ENCODE results near the gene RAB39A.
"Not testable (repeated sequence)": the region's sequence is repeated elsewhere in the genome, so short reads cannot be mapped to it uniquely, and the experiment has no call there.

The RAB39A gene, protein sequence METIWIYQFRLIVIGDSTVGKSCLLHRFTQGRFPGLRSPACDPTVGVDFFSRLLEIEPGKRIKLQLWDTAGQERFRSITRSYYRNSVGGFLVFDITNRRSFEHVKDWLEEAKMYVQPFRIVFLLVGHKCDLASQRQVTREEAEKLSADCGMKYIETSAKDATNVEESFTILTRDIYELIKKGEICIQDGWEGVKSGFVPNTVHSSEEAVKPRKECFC
- total RNA-seq: 0 to 0.42 (median 0.05) reads per million in 3 experiments

DNA sequence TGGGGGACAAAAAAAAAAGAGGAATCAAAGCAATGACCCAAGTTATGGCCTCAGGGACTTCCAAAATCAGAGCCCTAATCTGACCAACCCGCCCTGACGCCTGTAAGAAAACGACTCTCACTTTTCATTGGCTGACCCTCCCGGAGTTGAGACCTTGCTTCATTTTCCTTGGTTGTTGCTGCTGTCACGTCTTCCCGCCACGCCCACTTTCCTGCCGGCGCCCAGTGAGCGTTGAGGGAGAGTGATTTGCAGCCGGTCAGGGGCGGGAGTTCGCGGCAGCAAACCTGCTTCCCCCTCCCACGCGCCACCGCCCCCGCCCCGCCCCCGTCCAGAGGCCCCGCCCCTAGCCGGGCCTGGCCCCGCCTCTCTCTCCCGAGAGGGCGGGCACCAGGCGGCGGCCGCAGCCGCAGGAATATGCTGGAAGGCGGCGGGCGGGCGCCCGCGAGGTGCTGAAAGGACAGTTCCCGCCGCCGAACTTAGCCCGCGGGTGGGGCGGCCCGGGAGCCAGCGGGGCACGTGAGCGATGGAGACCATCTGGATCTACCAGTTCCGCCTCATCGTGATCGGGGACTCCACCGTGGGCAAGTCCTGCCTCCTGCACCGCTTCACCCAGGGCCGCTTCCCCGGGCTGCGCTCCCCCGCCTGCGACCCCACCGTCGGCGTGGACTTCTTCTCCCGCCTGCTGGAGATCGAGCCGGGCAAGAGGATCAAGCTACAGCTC, at the start of gene RAB39A:
RAB39A (plus strand) TSS at position 403 of the 721 bp plus-strand sequence; CDS start at position 524, 121 bp downstream.
- DNase-seq: peak; percentile 72

DNA sequence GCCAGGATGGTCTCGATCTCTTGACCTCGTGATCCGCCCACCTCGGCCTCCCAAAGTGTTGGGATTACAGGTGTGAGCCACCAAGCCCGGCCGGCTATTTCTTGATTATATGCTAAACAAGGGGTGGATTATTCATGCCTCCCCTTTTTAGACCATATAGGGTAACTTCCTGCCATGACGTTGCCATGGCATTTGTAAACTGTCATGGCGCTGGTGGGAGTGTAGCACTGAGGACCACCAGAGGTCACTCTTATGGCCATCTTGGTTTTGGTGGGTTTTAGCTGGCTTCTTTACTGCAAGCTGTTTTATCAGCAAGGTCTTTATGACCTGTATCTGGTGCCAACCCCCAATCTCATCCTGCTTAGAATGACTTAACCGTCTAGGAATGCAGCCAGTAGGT, 46.8 kb upstream of the RAB39A start:
- not testable (repeated sequence) for DNase-seq

DNA sequence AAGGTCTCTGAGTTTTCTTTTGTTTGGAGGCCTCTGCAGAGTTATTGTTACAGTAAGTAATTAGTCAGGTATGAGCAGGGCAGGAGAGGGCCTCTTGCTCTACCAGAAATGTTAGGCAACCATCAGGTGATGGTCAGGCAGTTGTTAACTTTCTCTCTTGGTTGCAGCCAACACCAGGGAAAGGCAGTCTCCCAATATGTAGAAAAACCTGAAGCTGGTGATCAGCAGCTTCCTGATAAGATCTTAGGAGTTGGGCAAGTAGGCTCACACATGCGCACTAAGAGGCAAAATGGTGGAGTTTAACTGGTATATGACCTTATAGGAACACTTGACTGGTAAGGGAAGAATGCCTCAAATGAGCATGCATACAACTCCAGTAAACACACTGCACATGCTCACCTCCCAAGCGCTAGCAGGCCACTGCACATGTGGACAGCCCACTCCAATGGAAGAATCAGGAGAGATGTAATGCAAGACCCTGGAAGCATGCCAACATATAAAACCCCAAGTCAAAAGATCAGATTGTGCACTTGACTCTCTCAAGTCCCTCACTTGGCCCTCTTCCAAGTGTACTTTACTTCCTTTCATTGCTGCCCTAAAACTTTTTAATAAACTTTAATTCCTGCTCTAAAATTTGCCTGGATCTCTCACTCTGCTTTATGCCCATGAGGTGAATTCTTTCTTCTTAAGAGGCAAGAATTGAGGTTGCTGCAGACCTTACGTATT, 46.0 kb upstream of the RAB39A start:
- no peak for DNase-seq

DNA sequence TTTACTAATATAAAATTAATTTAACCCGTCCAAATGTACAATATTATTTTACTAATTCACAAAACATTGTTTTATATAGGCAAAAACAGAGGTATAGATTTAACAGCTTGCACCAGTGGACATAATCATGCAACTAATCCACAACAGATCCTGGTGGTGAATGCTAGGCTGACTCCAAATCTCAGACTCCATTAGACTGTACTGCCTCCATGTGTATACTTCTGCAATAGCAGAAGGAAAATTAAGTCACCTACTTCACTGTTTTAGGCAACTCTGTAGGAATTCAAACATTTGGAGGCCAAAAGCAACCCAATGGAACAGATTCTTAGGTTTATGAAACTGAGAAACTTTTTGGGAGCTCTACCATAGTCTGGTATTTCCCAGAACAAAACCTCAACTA, 30.0 kb upstream of the RAB39A start:
- no peak for DNase-seq

DNA sequence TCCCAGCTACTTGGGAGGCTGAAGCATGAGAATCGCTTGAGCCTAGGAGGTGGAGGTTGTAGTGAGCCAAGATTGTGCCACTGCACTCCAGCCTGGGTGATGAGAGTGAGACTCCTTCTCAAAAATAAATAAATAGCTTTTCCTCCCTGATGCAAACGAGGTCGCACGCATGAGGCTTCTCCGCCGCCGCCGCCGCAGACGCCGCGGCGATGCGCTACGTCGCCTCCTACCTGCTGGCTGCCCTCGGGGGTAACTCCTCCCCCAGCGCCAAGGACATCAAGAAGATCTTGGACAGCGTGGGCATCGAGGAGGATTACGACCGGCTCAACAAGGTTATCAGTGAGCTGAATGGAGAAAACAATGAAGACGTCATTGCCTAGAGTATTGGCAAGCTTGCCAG, 20.0 kb upstream of the RAB39A start:
- DNase-seq: no peak

DNA sequence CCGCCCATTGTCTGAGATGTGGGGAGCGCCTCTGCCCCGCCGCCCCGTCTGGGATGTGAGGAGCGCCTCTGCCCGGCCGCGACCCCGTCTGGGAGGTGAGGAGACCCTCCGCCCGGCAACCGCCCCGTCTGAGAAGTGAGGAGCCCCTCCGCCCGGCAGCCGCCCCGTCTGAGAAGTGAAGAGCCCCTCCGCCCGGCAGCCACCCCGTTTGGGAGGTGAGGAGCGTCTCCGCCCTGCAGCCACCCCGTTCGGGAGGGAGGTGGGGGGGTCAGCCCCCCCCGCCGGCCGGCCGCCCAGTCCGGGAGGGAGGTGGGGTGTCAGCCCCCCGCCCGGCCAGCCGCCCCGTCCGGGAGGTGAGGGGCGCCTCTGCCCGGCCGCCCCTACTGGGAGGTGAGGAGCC, 15.8 kb upstream of the RAB39A start:
- not testable (repeated sequence) for DNase-seq

DNA sequence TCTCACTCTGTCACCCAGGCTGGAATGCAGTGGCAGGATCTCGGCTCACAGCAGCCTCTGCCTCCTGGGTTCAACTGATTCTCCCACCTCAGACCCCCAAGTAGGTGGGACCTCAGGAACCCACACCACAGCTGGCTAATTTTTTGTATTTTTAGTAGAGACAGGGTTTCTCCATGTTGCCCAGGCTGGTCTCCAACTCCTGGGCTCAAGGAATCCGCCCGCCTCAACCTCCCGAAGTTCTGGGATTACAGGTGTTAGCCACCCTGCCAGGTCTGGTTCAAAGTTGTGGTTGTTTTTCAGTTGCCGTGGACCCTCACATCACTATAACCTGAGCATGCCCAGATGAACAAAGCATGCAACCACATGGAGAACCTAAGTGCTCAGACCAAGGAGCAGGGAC, 13.0 kb upstream of the RAB39A start:
- DNase-seq: no peak

DNA sequence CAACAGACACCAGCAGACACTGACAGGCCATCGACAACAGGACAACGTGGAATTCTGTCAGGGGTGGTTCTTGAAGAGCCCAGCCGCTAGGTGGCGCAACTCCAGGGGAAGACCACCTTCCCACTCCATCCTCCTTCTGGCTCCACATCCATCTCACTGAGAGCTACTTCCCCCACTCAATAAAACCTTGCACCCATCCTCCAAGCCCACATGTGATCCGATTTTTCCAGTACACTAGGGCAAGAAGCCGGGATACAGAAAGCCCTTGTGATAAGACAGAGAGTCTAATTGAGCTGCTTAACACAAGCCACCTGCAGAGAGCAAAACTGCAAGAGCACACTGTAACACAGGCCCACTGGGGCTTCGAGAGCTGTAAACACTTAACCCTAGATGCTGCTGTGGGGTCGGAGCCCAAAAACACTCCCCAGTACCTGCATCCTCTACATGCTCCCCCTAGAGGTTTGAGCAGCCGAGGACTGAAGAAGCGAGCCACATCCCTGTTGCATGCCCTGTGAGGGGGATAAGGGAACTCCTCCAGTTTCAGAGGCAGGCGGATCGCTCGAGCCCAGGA, 11.5 kb upstream of the RAB39A start:
- DNase-seq: no peak

DNA sequence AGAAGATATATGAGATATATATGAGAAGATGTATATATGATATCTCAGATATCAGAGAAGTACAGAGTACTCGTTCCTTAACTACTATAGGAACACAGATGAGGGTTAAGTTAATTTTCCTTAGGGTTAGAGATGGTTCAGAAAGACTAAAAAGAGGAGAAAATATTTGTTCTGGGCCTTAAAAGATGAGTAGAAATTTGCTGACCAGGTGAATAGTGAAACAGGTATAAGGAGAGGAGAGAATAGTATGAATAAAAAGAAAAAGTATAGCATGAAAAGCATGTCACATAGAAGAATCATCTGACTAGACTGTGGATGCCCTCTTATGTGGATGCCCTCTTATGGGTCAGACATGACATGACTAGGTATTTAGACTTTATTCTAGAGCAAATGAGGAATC, 6.3 kb upstream of the RAB39A start:
- DNase-seq: no peak

DNA sequence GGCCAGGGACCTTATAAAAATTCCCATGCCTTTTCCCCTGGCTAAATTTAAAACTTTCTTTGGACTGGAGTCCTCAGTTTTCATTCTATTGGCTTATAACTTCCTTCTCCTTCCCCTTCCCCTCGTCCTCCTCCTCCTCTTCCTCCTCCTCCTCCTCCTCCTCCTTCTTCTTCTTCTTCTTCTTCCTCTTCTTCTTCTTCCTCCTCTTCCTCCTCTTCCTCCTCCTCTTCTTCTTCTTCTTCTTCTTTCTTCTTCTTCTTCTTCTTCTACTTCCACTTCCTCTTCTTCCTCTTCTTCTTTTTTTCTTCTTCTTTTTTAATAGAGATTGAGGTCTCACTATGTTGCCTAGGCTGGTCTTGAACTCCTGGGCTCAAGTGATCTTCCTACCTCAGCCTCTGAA, 4.7 kb upstream of the RAB39A start:
- not testable (repeated sequence) for DNase-seq

DNA sequence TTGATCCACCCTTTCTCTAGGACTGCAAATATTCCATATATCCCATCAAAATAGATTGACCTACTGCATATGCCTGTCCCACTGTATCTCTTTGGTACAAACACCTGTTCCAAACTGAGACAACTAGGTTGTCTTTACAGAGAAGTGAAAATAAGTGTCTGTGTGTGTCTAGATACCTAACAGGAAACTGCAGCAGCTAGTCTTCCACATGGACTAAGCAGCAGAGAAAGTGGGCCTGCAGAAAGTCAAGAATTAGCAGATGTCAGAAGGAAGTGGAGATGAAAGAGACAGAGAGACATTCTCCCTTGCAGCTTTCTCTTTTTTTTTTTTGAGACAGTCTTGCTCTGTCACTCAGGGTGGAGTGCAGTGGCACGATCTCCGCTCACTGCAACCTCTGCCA, 3.9 kb upstream of the RAB39A start:
- no peak for DNase-seq

DNA sequence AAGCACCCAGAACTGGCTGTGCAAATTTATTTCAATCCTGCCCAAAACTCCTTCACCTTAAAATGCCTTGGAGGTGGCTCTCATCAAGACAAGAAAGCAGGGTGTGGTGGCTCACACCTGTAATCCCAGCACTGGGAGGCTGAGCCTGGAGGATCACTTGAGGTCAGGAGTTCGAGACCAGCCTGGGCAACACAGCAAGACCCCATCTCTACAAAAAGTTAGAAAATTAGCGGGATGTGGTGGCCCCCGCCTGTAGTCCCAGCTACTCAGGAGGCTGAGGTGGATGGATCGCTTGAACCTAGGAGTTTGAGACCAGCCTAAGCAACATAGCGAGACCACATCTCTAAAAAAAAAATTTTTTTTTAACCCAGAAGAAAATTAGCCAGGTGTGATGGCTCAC, 689 bp upstream of the RAB39A start:
- no peak for DNase-seq

DNA sequence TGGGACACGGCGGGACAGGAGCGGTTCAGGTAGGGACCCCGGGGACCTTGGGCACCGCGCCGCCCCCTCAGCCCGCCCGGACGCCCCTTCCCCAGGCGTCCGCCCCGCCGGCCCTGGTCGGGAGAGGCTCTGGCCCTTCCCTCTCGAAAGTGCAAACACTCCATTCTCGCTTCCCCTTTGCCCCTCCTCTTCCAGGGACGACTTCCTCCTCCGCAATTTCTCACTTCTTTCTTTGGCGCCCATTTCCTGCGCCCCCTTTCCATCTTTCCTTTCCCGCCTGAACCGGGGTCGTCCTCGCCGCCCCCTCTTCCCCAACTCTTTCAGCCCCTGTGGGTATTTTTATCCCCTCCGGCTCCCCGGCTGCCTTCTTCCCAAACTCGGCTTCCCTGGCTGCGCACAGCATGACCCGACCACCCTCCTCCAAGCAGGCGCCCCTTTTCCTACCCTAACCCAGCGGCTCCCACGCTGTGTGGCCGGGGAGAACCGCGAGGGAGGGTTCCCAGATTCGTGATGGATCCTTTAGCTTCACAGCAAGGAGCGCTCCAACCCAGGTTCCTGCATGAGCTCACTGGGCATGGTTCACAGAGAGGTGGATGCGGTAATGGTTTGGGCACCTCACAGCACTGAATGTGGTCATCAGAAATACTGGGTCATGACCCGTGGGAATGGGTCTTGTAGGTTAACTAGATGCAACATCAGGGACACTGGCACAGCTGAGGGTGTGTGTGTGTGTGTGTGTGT, 689 bp downstream of the RAB39A start:
- no peak for DNase-seq

DNA sequence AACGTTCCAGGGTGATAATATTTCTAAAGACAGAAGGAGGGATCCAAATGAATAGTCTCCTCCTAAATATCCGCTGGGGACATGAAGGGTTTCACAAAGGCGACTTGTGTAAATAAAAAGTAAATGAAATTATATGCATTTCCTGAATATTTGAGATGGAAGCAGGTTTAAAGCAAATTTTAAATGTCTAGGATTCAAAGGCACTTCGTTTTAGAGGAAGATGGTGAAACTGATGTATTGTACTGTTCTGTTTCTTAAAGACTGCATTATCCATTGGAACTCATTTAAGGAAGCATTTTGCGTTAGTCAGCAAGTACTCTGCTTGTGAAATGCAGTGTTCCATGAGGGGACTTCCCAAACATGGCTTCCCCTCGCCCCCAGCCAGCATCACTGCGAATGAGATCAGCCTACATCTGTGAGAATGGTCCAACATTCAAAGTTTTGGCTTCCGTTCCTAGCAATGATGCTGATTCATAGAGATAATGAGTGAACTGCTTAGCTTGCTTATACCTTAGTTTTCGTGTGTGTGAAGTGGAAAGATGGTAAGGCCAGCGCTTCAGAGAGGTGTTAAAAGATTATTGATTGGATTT, 1.5 kb downstream of the RAB39A start:
- no peak for DNase-seq

DNA sequence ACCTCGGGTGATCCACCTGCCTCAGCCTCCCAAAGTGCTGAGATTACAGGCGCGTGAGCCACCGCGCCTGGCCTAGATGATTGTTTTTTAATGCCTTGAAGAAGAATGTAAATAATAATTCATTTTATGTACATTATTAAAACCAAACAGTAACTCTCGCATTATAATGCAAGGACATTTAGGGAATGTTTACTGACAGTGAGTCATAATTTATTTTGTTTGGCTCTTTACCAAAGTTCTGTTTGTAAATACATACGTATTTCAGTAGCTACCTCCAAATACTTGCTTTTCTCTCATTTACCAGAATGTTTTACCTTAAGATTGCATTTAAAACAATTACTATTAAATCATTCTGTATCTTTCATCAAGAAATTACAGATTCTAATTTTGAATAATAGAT, 3.0 kb downstream of the RAB39A start:
- no peak for DNase-seq

DNA sequence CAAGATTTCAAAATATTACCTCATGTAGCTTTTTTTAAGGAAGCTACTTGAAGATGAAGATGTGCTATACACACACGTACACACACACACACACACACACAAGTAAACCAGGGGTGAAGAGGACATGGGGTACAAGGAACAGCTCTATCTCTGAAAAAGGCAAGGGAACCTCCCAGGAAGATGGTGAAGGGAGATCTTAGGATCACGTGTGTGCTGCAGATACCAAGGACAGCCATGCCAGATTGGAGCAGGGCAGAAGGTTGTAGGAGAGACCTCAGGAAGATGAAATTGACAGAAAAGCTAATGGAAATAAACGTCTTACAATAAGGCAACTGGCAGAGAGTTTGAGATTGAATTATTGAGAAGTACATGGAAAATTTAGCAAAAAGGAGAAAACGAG, 19.7 kb downstream of the RAB39A start:
- DNase-seq: no peak

DNA sequence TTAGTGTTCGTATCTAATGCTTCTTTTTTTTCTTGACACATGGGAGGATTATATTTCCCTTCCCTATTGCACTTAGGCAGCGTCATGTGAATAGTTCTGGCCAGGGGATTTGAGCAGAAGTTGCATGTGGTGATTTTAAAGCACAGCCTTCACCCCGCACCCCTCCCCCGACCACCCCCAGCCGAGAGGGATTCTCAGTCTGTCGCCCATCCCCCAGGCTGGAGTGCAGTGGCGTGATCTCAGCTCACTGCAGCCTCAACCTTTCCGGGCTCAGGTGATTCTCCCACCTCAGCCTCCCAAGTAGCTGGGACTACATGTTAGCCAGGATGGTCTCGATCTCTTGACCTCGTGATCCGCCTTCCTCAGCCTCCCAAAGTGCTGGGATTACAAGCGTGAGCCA, 20.1 kb downstream of the RAB39A start:
- not testable (repeated sequence) for DNase-seq

DNA sequence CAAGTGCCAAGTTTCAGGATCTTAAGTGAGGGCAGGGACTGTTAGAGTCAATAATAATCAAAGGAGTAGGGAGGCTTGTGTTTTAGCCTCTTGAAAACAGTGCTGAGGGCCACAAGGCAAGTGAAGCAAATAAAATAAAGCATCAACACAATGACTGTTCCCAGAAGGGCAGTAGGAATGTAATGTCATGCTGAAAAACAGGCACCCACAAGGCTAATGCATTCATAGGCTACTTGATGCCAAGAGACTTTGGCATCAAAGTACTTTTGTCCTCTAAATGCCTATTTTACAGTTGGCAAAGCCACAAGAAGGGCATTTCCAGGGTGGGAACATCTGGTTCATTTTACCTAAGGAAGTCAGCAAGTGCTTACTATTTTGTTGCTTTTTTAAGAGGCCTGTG, 22.9 kb downstream of the RAB39A start:
- no peak for DNase-seq

DNA sequence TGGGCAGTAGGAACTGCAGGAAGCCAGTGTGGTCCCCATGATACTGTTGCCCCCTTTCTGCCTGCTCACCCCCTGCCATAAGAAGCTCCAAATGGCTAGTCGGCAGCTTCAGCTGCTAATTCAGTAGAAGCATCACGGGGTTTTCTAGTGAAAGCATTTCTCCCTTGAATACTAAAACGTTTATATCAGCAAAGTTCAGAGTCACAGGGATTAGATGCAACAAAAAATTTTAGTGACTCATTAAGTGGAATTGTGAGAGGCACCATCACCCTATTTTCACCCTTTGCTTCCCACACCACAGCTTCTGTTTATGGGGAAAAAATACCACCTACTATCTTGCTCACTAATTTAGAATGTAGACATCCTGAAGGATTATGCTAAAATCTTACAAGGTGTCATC, 25.2 kb downstream of the RAB39A start:
- DNase-seq: no peak

DNA sequence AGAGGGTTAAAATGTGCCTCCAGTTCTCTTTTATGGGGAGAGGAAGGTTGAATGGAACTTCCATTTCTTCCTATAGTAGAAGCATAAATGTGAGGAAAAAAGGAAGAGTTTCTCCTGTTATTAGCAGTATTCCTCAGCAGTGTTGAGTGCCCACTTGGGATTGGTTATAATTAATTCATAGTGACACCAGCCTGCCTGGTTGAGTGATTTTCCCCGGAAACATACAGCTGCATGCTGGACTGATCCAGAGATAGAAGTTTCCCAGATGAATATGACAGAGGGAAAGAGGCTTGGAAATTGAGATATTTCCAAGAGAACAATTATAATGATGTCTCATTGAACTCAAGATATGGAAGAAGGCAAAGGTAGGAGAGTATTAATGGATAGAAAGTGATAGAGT, 28.3 kb downstream of the RAB39A start:
- DNase-seq: no peak

DNA sequence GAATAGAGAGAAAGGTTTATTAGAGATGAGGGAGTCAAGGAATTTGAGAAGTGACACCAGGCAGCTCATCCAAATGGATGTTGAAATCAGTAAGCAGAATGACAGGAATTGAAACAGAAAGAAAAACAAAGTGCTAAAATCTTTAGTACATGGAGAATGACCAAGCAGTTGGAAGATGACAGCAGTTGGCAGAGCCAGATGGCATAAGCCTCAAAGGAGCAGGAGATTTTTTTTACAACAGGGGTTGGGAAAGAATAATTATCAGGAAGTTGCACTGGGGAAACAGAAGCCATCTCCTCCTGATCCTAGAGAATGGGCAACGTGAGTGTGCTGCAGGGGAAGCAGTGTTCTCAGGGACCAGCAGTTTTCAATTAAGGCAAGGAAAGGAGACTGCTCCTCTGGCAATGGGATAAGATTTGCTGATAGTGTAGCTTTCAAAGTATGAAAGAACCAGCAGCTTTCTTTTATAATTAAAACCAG, 28.9 kb downstream of the RAB39A start:
- DNase-seq: no peak

DNA sequence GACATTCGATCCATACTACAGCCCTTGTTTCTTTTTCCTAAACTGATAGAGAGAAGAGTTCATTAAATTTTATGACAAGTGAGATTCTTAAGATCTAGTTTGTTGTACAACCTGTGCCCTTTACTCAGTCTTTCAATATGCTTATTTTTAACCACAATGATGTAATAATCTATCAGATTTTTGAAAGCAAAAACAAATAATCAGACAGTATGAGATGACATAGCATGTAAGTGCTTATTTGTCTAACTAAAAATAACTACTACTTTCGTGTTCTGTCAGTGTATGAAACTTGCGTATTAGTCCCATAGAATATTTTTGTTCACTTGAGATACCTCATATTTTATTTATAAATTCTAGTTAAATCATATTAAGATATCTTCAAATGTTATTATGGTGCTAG, 33.2 kb downstream of the RAB39A start:
- no peak for DNase-seq
